ENCODE data around the gene C1QTNF8.

The C1QTNF8 gene

GRCh38 chr16:1117926-1118325, 21.9 kb upstream of the C1QTNF8 start:
- Mint-ChIP-seq H3K9me3 (no peaks in the 10 kb centered on the region), H3K27me3 (ENCODE audit: low read depth) (no peaks in the 10 kb centered on the region), H3K4me3 (no peak overlapping the region), H3K4me1 (no peaks in the 10 kb centered on the region), H3K36me3 (ENCODE audit: low read depth) (no peaks in the 10 kb centered on the region), H3K27ac (no peak overlapping the region)
- TF ChIP-seq CTCF (IDR thresholded peaks at IDR 0.05; ENCODE audit: unreplicated experiment in 3 of 3) = no peak

GRCh38 chr16:1117176-1117900, 21.3 kb upstream of the C1QTNF8 start:
- Mint-ChIP-seq H3K4me3 (no peak overlapping the region), H3K27ac (no peak overlapping the region), H3K36me3 (ENCODE audit: low read depth) (no peaks in the 10 kb centered on the region), H3K9me3 (no peaks in the 10 kb centered on the region), H3K27me3 (ENCODE audit: low read depth) (no peaks in the 10 kb centered on the region), H3K4me1 (no peaks in the 10 kb centered on the region)
- no peak for TF ChIP-seq CTCF (IDR thresholded peaks at IDR 0.05; ENCODE audit: unreplicated experiment in 3 of 3)

GRCh38 chr16:1116693-1117077, 20.6 kb upstream of the C1QTNF8 start:
- Mint-ChIP-seq H3K36me3 (ENCODE audit: low read depth) (no peaks in the 10 kb centered on the region), H3K27me3 (ENCODE audit: low read depth) (peaks cover 3% of the 10 kb centered on the region), H3K9me3 (no peaks in the 10 kb centered on the region), H3K27ac (no peak overlapping the region), H3K4me3 (no peak overlapping the region), H3K4me1 (no peaks in the 10 kb centered on the region)
- no peak for TF ChIP-seq CTCF (IDR thresholded peaks at IDR 0.05; ENCODE audit: unreplicated experiment in 3 of 3)

GRCh38 chr16:1113889-1114526, 18.0 kb upstream of the C1QTNF8 start:
- peaks cover 19% of the 10 kb centered on the region for H3K27me3 Mint-ChIP-seq (ENCODE audit: low read depth)
- H3K4me3 Mint-ChIP-seq = no peak overlapping the region
- no peaks in the 10 kb centered on the region for H3K9me3 Mint-ChIP-seq
- TF ChIP-seq CTCF (IDR thresholded peaks at IDR 0.05; ENCODE audit: unreplicated experiment in 3 of 3) = no peak
- no peaks in the 10 kb centered on the region for H3K36me3 Mint-ChIP-seq (ENCODE audit: low read depth)
- H3K27ac Mint-ChIP-seq = no peak overlapping the region
- H3K4me1 Mint-ChIP-seq = no peaks in the 10 kb centered on the region

GRCh38 chr16:1113489-1113888, 17.4 kb upstream of the C1QTNF8 start:
- no peak overlapping the region for H3K27ac Mint-ChIP-seq
- no peaks in the 10 kb centered on the region for H3K36me3 Mint-ChIP-seq (ENCODE audit: low read depth)
- H3K4me1 Mint-ChIP-seq = no peaks in the 10 kb centered on the region
- H3K4me3 Mint-ChIP-seq = no peak overlapping the region
- peaks cover 23% of the 10 kb centered on the region for H3K27me3 Mint-ChIP-seq (ENCODE audit: low read depth)
- no peak for TF ChIP-seq CTCF (IDR thresholded peaks at IDR 0.05; ENCODE audit: unreplicated experiment in 3 of 3)
- H3K9me3 Mint-ChIP-seq = no peaks in the 10 kb centered on the region

Data from nephron (organoid).